CMK (cell line): ENCODE results near the gene DSTYK.
"Not testable (repeated sequence)": the region's sequence is repeated elsewhere in the genome, so short reads cannot be mapped to it uniquely, and the experiment has no call there.

Experiments
- DNase-seq: peaks from one replicate; pipeline ENCODE4 v3.0.0-alpha.2; 2010; ENCODE audit warnings: low read depth

DSTYK gene

GRCh38 chr1:205179842-205180241, 31.7 kb downstream of the DSTYK start:
- DNase-seq: no peak

- no peak for DNase-seq
Observed at GRCh38 chr1:205172729-205173366, 38.7 kb downstream of the DSTYK start.

- DNase-seq: no peak
Observed at GRCh38 chr1:205171369-205171768, 40.1 kb downstream of the DSTYK start.

GRCh38 chr1:205170532-205171269, 40.8 kb downstream of the DSTYK start:
- DNase-seq: no peak

- DNase-seq: no peak
Observed at GRCh38 chr1:205169248-205169647, 42.3 kb downstream of the DSTYK start.

- no peak for DNase-seq
Observed at GRCh38 chr1:205168291-205168690, 43.2 kb downstream of the DSTYK start.

GRCh38 chr1:205162301-205162700, 49.2 kb downstream of the DSTYK start:
- DNase-seq: no peak

GRCh38 chr1:205161076-205161475, 50.4 kb downstream of the DSTYK start:
- no peak for DNase-seq

- DNase-seq: no peak
Observed at GRCh38 chr1:205158048-205158616, 53.4 kb downstream of the DSTYK start.

GRCh38 chr1:205155665-205156377, 55.7 kb downstream of the DSTYK start:
- DNase-seq: not testable (repeated sequence)

GRCh38 chr1:205152505-205152904, 59.0 kb downstream of the DSTYK start:
- no peak for DNase-seq

- DNase-seq: no peak
Observed at GRCh38 chr1:205150651-205151428, 60.7 kb downstream of the DSTYK start.

GRCh38 chr1:205147191-205147835, 64.2 kb downstream of the DSTYK start:
- no peak for DNase-seq

GRCh38 chr1:205144751-205145150, 66.8 kb downstream of the DSTYK start:
- no peak for DNase-seq

GRCh38 chr1:205144046-205144720, 67.3 kb downstream of the DSTYK start:
- DNase-seq: no peak

GRCh38 chr1:205142102-205142469, 69.4 kb downstream of the DSTYK start:
- DNase-seq: no peak

GRCh38 chr1:205141236-205142101, 70.0 kb downstream of the DSTYK start:
- peak; percentile 84 for DNase-seq

GRCh38 chr1:205140113-205140512, 71.4 kb downstream of the DSTYK start:
- no peak for DNase-seq

- no peak for DNase-seq
Observed at GRCh38 chr1:205137901-205138300, 73.6 kb downstream of the DSTYK start.

- no peak for DNase-seq
Observed at GRCh38 chr1:205133287-205133686, 78.2 kb downstream of the DSTYK start.
